ENCODE data around the gene PCSK6. TPM values are rescaled to one million over a fixed set of nuclear protein-coding genes. Genes with fewer than 3 reads are reported as not detected.

PCSK6 gene
- total RNA-seq, 1 experiment from 2014 or later: 10.6 TPM

DNA sequence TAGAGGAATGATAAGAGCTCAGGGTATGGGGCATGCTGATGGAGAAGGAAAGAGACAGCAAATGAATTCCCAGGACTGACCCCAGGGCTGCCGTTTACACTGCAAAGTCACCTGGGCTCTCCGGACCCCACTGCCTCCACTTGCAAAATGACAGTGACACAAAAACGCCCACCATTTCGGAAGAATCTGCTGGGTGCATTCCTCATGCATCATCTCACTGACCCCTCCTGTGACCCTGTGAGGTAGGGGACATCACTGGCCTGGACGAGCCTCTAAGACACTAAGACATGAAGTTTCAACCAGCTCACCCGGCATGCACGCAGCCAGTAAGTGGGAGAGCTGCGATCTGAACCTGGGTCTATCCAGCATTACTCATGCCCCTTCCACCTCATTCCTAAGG is 60.3 kb downstream of the PCSK6 start:
- TF ChIP-seq, protein P1, sequence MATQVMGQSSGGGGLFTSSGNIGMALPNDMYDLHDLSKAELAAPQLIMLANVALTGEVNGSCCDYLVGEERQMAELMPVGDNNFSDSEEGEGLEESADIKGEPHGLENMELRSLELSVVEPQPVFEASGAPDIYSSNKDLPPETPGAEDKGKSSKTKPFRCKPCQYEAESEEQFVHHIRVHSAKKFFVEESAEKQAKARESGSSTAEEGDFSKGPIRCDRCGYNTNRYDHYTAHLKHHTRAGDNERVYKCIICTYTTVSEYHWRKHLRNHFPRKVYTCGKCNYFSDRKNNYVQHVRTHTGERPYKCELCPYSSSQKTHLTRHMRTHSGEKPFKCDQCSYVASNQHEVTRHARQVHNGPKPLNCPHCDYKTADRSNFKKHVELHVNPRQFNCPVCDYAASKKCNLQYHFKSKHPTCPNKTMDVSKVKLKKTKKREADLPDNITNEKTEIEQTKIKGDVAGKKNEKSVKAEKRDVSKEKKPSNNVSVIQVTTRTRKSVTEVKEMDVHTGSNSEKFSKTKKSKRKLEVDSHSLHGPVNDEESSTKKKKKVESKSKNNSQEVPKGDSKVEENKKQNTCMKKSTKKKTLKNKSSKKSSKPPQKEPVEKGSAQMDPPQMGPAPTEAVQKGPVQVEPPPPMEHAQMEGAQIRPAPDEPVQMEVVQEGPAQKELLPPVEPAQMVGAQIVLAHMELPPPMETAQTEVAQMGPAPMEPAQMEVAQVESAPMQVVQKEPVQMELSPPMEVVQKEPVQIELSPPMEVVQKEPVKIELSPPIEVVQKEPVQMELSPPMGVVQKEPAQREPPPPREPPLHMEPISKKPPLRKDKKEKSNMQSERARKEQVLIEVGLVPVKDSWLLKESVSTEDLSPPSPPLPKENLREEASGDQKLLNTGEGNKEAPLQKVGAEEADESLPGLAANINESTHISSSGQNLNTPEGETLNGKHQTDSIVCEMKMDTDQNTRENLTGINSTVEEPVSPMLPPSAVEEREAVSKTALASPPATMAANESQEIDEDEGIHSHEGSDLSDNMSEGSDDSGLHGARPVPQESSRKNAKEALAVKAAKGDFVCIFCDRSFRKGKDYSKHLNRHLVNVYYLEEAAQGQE (IDR thresholded peaks at IDR 0.05; ENCODE audit: insufficient read depth in 1 of 2, low read depth in 2 of 2, low read length in 1 of 2): no peak
- TF ChIP-seq SIN3A (IDR thresholded peaks at IDR 0.05; ENCODE audit: borderline replicate concordance, insufficient read depth, low read depth, low read length) (no peak), POLR2AphosphoS5 (IDR thresholded peaks at IDR 0.05; ENCODE audit: low read depth, low read length) (no peak), TCF7L2 (IDR thresholded peaks at IDR 0.05; ENCODE audit: low read depth, low read length) (no peak)
- TF ChIP-seq, protein P2, sequence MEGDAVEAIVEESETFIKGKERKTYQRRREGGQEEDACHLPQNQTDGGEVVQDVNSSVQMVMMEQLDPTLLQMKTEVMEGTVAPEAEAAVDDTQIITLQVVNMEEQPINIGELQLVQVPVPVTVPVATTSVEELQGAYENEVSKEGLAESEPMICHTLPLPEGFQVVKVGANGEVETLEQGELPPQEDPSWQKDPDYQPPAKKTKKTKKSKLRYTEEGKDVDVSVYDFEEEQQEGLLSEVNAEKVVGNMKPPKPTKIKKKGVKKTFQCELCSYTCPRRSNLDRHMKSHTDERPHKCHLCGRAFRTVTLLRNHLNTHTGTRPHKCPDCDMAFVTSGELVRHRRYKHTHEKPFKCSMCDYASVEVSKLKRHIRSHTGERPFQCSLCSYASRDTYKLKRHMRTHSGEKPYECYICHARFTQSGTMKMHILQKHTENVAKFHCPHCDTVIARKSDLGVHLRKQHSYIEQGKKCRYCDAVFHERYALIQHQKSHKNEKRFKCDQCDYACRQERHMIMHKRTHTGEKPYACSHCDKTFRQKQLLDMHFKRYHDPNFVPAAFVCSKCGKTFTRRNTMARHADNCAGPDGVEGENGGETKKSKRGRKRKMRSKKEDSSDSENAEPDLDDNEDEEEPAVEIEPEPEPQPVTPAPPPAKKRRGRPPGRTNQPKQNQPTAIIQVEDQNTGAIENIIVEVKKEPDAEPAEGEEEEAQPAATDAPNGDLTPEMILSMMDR (IDR thresholded peaks at IDR 0.05): no peak
- ChIA-PET POLR2A (no interaction called here), CTCF (no interaction called here)
- Histone ChIP-seq H3K4me1 (ENCODE audit: control insufficient read depth, insufficient read depth, low read length) (0 out of 2 replicates have a peak, but pooled peaks cover 3% of the 10 kb centered on the region), H3K27me3 (ENCODE audit: control insufficient read depth, insufficient read depth, low read length) (no peaks in the 10 kb centered on the region), H3K4me3 (ENCODE audit: low read depth in 2 of 2, low read length in 2 of 2) (no peak overlapping the region), H3K27ac (ENCODE audit: low read length) (no peak overlapping the region), H3K36me3 (ENCODE audit: control insufficient read depth, insufficient read depth, low read length) (no peaks in the 10 kb centered on the region), H3K9me3 (ENCODE audit: control insufficient read depth, insufficient read depth, low read depth, low read length) (no peaks in the 10 kb centered on the region)
- intact Hi-C loops (cut with micrococcal nuclease; ENCODE audit: unreplicated experiment): no loop called here
- ATAC-seq (no peak), DNase-seq (ENCODE audit: low read depth, low spot score) (no peak)
- no TSS peak for BruUV-seq (replicated peaks)
- in situ Hi-C loops (cut with HindIII; ENCODE audit: low pct_unique_long_range_greater_than_20kb, low sequenced_read_pairs): no loop called here

GRCh38 chr15:101428758-101429157 is 60.7 kb downstream of the PCSK6 start:
- Histone ChIP-seq H3K27me3 (ENCODE audit: control insufficient read depth, insufficient read depth, low read length) (no peaks in the 10 kb centered on the region), H3K27ac (ENCODE audit: low read length) (no peak overlapping the region), H3K36me3 (ENCODE audit: control insufficient read depth, insufficient read depth, low read length) (no peaks in the 10 kb centered on the region), H3K4me1 (ENCODE audit: control insufficient read depth, insufficient read depth, low read length) (0 out of 2 replicates have a peak, but pooled peaks cover 3% of the 10 kb centered on the region), H3K9me3 (ENCODE audit: control insufficient read depth, insufficient read depth, low read depth, low read length) (no peaks in the 10 kb centered on the region), H3K4me3 (ENCODE audit: low read depth in 2 of 2, low read length in 2 of 2) (no peak overlapping the region)
- no TSS peak for BruUV-seq (replicated peaks)
- intact Hi-C loops (cut with micrococcal nuclease; ENCODE audit: unreplicated experiment) (no loop called here), in situ Hi-C loops (cut with HindIII; ENCODE audit: low pct_unique_long_range_greater_than_20kb, low sequenced_read_pairs) (no loop called here)
- ChIA-PET POLR2A (no interaction called here), CTCF (no interaction called here)
- DNase-seq (ENCODE audit: low read depth, low spot score) (no peak), ATAC-seq (no peak)
- no peak for TF ChIP-seq POLR2AphosphoS5 (IDR thresholded peaks at IDR 0.05; ENCODE audit: low read depth, low read length)
- TF ChIP-seq SIN3A (IDR thresholded peaks at IDR 0.05; ENCODE audit: borderline replicate concordance, insufficient read depth, low read depth, low read length): no peak
- TF ChIP-seq, protein P1 (IDR thresholded peaks at IDR 0.05; ENCODE audit: insufficient read depth in 1 of 2, low read depth in 2 of 2, low read length in 1 of 2): no peak
- TF ChIP-seq TCF7L2 (IDR thresholded peaks at IDR 0.05; ENCODE audit: low read depth, low read length): no peak
- TF ChIP-seq, protein P2 (IDR thresholded peaks at IDR 0.05): no peak

Measured in Panc1 (cell line).